HG03280 (cell line): ENCODE data around the gene IFNGR2.
"Not testable (repeated sequence)": the region's sequence is repeated elsewhere in the genome, so short reads cannot be mapped to it uniquely, and the experiment has no call there.

Source experiments
- ATAC-seq: cut with Tn5 transposase; IDR thresholded peaks from one replicate; pipeline ENCODE4 v1.9.1; 2021; ENCODE audit warnings: mild to moderate bottlenecking, moderate library complexity; ENCODE audit not compliant: unreplicated experiment

The IFNGR2 gene

GRCh38 chr21:33434770-33435360, 31.7 kb downstream of the IFNGR2 start:
- peak; percentile 94 for ATAC-seq

GRCh38 chr21:33437140-33437539, 33.9 kb downstream of the IFNGR2 start:
- no peak for ATAC-seq

GRCh38 chr21:33441489-33442477, 38.6 kb downstream of the IFNGR2 start:
- ATAC-seq: peak; percentile 59

- no peak for ATAC-seq
Observed at GRCh38 chr21:33443194-33443593, 40.0 kb downstream of the IFNGR2 start.

GRCh38 chr21:33444499-33444898, 41.3 kb downstream of the IFNGR2 start:
- ATAC-seq: no peak

GRCh38 chr21:33446620-33447019, 43.4 kb downstream of the IFNGR2 start:
- not testable (repeated sequence) for ATAC-seq

GRCh38 chr21:33449616-33450015, 46.4 kb downstream of the IFNGR2 start:
- no peak for ATAC-seq

- ATAC-seq: no peak
Observed at GRCh38 chr21:33451634-33452071, 48.4 kb downstream of the IFNGR2 start.

GRCh38 chr21:33452362-33452761, 49.1 kb downstream of the IFNGR2 start:
- no peak for ATAC-seq

GRCh38 chr21:33455686-33456446, 52.7 kb downstream of the IFNGR2 start:
- no peak for ATAC-seq

GRCh38 chr21:33458861-33459260, 55.6 kb downstream of the IFNGR2 start:
- ATAC-seq: no peak

- ATAC-seq: no peak
Observed at GRCh38 chr21:33461538-33462250, 58.5 kb downstream of the IFNGR2 start.

GRCh38 chr21:33469183-33469582, 66.0 kb downstream of the IFNGR2 start:
- not testable (repeated sequence) for ATAC-seq

- no peak for ATAC-seq
Observed at GRCh38 chr21:33470701-33471100, 67.5 kb downstream of the IFNGR2 start.

- no peak for ATAC-seq
Observed at GRCh38 chr21:33473344-33473743, 70.1 kb downstream of the IFNGR2 start.

- no peak for ATAC-seq
Observed at GRCh38 chr21:33477066-33477465, 73.9 kb downstream of the IFNGR2 start.

- ATAC-seq: no peak
Observed at GRCh38 chr21:33478182-33478581, 75.0 kb downstream of the IFNGR2 start.

- ATAC-seq: peak; percentile 26
Observed at GRCh38 chr21:33478935-33479678, 75.9 kb downstream of the IFNGR2 start.

GRCh38 chr21:33479679-33480480, 76.7 kb downstream of the IFNGR2 start, which contains the start of gene TMEM50B:
TSS of gene TMEM50B (minus strand) at chr21:33479974. CDS start at chr21:33468885, 11,089 bp downstream.
- peak; percentile 88 for ATAC-seq
